GDM1 (cell line): Measurements from ENCODE around the gene DLG2.
"Not testable (repeated sequence)": the region's sequence is repeated elsewhere in the genome, so short reads cannot be mapped to it uniquely, and the experiment has no call there.

Source experiments
- DNase-seq: peaks from one replicate; lab custom pipeline; 2025; lab: John Stamatoyannopoulos, UW

DLG2 gene

GRCh38 chr11:84899740-84900139 is 727.4 kb downstream of the DLG2 start:
- DNase-seq, result no peak

- no peak for DNase-seq
These were observed 728.0 kb downstream of the DLG2 start for GRCh38 chr11:84899134-84899533.

- no peak for DNase-seq
These were observed 732.5 kb downstream of the DLG2 start for GRCh38 chr11:84894666-84895065.

GRCh38 chr11:84890676-84891075 is 736.5 kb downstream of the DLG2 start:
- DNase-seq, result no peak

GRCh38 chr11:84889556-84889955 is 737.6 kb downstream of the DLG2 start:
- no peak for DNase-seq

GRCh38 chr11:84887055-84887629 is 740.0 kb downstream of the DLG2 start:
- DNase-seq, result no peak

GRCh38 chr11:84886344-84886743 is 740.8 kb downstream of the DLG2 start:
- no peak for DNase-seq

GRCh38 chr11:84884836-84885235 is 742.3 kb downstream of the DLG2 start:
- no peak for DNase-seq

GRCh38 chr11:84882056-84882455 is 745.1 kb downstream of the DLG2 start:
- DNase-seq, result no peak

GRCh38 chr11:84871116-84871515 is 756.0 kb downstream of the DLG2 start:
- DNase-seq, result no peak

GRCh38 chr11:84870486-84870885 is 756.7 kb downstream of the DLG2 start:
- DNase-seq, result no peak

- DNase-seq, result no peak
These were observed 760.2 kb downstream of the DLG2 start for GRCh38 chr11:84866922-84867321.

GRCh38 chr11:84865791-84866535 is 761.2 kb downstream of the DLG2 start:
- no peak for DNase-seq

- no peak for DNase-seq
These were observed 761.9 kb downstream of the DLG2 start for GRCh38 chr11:84865257-84865656.

GRCh38 chr11:84857746-84858145 is 769.4 kb downstream of the DLG2 start:
- no peak for DNase-seq

GRCh38 chr11:84855508-84856245 is 771.5 kb downstream of the DLG2 start:
- no peak for DNase-seq

GRCh38 chr11:84854498-84854880 is 772.7 kb downstream of the DLG2 start:
- DNase-seq, result no peak

GRCh38 chr11:84853841-84854497 is 773.2 kb downstream of the DLG2 start:
- DNase-seq, result no peak

GRCh38 chr11:84847842-84848241 is 779.3 kb downstream of the DLG2 start:
- DNase-seq, result no peak

- not testable (repeated sequence) for DNase-seq
These were observed 786.9 kb downstream of the DLG2 start for GRCh38 chr11:84840201-84840600.

- DNase-seq, result no peak
These were observed 789.6 kb downstream of the DLG2 start for GRCh38 chr11:84837402-84838069.

- DNase-seq, result no peak
These were observed 790.8 kb downstream of the DLG2 start for GRCh38 chr11:84836371-84836770.
